ENCODE results near the gene ARVCF.

Gene ARVCF

GRCh38 chr22:19986410-19987341 lies 29.9 kb downstream of the ARVCF start:
- DNase-seq (ENCODE audit: low spot score): peak; percentile 63

GRCh38 chr22:19986011-19986409 lies 30.6 kb downstream of the ARVCF start:
- no peak for DNase-seq (ENCODE audit: low spot score)

DNA sequence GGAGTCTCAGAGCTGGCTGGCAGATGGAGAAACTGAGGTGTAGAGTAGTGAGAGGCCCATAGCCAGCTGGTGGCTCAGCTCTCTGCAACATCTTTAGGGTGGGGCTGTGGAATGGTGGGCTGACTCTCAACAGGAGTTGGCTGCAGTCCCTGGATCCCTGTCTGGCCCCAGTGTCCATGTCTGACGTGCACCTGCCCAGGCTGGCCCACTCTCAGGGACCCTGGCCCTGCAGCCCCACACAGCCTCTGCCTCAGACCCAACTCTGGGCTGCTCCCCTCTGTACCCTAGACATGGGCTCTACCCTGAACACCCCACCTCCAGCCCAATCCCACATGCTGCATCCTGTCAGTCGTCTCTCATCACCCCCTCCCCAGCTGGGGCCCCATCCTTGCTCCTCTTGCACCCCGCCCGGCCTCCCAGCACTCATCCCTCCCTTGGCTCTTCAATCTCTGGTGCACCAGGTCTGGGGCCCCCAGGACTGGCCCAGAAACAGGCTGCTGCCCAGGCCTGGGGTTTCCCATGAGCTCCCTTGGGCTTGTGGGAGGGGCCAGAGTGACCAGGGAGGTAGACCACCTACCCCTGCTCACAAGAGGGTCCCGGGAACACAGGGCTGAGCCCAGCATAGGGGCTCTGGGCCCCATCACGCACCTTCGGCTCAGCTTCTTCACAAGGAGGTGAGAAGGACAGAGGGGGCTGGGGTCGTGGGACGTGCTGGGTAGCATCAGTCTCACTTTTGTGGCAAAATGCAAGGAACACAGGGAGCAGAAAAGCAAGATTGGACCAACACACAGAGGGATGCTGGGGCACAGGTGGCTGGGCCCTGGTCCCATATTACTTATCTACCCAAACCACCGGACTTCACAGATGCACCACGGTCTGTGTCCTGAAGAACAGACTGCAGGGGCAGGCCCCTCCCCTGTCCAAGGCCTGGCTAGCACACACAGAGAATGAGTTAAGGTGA lies 31.5 kb downstream of the ARVCF start:
- no peak for DNase-seq (ENCODE audit: low spot score)

DNA sequence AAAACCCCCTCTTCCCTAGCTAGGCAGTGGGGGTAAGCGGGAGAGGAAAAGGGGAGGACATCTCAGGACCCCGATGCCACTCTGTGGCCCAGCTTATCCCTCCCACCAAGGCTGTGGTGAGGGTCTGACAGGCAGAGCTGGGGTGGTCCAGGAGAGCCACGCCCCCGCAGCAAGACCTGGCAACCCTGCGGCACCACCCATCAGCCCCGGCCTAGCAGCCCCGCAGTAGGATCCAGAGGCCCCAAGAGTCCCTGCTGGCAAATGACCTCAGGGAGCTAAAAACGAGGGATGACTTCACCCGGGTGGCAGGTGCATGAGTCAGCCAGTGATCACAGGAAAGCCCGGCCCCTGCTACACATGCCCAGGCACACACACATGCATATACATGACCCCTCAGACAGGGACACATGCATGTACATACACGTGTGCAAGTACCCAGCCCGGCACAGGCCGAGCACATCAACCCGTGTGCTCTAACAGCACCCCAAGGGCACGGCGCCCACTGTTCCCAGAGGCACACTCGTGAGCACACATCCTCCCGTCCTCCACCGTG lies 32.3 kb downstream of the ARVCF start:
- no peak for DNase-seq (ENCODE audit: low spot score)

DNA sequence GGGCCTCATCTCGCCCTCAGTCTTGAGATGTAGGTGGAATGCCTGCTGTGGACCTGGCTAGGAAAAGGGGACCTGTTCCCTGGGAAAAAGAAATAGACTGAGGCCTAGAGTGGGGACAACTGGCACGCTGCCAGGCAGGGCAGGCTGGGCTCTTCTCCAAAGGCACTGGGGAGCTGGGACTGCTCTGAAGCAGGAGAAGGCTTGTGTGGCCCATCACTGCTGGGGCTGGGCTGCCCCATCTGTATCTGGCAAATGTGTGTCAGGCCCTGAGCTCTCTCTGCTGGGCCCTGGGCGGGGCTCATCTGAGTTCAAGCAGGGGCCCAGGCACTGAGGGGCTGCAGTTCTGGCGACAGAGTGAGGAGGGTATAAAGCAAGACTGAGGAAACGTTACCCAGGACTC lies 32.9 kb downstream of the ARVCF start:
- DNase-seq (ENCODE audit: low spot score): no peak

DNA sequence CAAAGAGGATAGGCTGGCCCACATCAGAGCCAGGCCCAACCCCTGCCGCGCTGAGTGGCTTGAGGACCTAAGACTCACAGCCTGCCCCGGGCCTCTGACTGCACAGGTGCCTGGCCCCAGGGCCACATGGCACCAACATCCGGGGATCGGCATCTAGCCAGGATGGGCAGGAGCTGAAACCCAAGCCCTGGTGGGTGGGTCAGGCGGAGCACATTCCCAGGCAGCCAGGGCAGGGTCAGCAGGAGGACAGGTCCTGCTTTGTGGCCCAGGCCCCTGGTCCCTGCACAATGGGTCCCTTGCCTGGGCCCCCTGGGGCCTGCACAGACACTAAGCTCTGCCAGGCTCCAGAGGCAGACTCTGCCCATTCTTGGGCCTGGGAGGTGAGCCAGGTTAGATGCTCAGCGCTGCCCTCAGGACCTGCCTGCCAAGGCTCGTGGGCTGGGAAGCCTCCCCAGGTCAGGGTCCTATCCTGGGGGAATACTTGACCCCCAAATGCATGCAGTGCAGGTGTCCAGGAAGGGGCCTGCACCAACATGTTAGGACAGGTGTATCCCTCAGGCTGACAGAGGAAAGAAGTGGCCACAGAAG lies 33.5 kb downstream of the ARVCF start:
- no peak for DNase-seq (ENCODE audit: low spot score)

GRCh38 chr22:19981961-19982920 lies 34.4 kb downstream of the ARVCF start:
- DNase-seq (ENCODE audit: low spot score): no peak

- DNase-seq (ENCODE audit: low spot score): no peak
These were observed 35.3 kb downstream of the ARVCF start for GRCh38 chr22:19981171-19981960.

DNA sequence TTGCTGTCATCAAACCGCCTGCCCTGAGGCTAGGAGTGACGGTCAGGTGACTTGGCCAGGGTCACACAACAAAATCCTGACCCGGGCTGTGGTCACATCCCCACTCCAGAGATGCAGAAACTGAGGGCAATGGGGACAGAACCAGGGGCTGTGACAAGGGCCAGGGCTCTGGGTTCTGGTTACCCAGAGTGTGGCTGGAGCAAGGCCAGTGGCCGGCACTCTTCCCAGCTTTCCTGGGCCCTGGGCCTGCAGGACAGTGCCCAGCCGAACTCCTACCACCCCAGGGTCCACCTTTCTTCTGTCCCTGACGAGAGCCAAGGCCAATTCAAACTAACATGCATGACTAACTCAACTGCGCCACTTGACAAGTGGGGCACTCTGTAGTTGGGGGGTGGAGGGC lies 35.9 kb downstream of the ARVCF start:
- no peak for DNase-seq (ENCODE audit: low spot score)

DNA sequence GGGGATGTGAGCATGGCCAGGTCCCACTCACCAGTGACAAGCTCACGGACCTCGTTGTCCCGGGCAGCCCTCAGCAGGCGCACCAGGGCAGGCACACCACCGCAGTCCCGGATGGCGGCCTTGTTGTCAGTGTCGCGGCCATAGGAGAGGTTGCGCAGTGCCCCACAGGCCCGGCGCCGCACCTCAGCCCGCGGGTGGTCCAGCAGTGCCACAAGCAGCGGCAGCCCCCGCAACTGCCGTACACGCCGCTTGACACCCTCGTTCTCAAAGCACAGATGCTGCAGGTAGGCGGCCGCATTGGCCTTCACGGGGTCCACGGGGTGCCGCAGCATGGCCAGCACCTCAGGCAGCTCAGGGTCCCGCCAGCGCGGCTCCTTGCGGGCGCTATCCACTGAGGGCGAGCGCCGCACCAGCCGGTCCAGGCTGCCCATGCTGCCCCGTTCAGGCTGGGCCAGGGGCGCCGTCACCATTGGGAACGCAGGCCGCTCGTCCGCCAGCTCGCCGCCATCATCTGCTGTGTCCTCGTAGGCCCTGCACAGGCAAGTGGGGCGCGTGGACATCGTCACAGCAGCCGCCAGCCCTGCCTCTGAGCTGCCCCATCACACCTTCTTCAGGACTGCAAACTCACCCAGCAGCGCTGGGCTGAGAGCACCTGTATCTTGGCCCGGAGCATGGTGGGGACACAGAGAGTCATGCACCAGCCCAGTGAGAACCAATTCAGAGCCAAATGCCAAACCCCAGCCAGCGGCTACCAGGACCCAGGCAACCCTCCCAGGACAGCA lies 36.7 kb downstream of the ARVCF start:
- DNase-seq (ENCODE audit: low spot score): no peak

DNA sequence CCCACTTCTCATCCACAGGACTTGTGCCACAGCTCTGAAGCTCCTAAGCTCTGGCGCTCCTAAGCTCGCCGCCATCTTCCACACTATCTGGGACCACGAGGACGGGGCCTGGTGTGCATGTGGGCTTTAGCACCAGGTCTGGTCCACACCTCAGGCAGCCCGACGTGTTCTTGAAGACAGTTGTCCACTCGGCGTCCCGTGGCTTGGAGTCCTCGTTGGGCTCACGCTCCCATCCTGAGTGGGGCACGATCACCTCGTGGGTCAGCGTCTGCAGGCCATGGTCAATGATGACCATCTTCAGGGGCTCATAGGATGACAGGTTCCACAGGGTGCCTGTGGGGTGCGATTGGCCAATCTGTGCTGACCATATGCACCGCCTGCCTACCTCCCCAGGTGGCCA lies 37.9 kb downstream of the ARVCF start:
- no peak for DNase-seq (ENCODE audit: low spot score)

- DNase-seq (ENCODE audit: low spot score): no peak
These were observed 39.1 kb downstream of the ARVCF start for GRCh38 chr22:19977296-19978243.

- no peak for DNase-seq (ENCODE audit: low spot score)
These were observed 40.0 kb downstream of the ARVCF start for GRCh38 chr22:19976671-19977070.

GRCh38 chr22:19975707-19976035 lies 41.0 kb downstream of the ARVCF start:
- DNase-seq (ENCODE audit: low spot score): no peak

DNA sequence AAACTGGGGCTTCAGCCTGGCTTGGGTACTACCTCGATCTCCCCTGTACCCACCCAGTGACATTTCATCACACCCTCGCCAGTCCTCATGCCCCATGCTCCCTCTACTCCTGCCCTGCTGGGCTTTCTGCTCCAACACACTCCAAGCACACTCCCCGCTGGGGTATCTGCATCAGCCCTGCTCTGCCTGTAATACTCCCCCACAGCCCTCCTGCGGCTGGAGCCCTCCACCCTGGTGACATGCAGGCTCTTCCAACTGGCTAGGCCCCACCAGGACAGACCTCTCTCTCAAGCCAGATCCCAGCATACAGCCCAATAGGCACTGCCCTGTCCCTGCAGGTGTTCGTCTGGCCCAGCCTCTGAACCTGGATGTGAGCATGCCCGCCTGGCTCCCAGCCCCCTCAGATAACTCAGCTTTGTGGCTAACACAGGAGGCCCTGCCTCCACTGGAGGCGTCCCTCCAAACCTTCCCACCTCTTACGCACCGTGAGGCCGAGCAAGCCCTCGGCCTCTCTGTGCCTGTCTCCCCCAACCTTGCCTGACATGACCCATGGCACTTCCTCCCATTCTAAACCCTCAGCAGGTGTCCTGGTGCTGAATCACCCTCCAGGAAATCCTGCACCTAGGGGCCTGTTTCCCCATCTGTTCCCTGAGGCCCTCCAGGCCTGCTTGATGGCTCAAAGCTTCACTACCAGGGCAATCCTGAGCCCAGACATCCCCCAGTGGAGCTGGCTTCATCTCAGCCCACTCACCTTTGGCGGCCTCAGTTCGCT lies 41.5 kb downstream of the ARVCF start:
- DNase-seq (ENCODE audit: low spot score): no peak

DNA sequence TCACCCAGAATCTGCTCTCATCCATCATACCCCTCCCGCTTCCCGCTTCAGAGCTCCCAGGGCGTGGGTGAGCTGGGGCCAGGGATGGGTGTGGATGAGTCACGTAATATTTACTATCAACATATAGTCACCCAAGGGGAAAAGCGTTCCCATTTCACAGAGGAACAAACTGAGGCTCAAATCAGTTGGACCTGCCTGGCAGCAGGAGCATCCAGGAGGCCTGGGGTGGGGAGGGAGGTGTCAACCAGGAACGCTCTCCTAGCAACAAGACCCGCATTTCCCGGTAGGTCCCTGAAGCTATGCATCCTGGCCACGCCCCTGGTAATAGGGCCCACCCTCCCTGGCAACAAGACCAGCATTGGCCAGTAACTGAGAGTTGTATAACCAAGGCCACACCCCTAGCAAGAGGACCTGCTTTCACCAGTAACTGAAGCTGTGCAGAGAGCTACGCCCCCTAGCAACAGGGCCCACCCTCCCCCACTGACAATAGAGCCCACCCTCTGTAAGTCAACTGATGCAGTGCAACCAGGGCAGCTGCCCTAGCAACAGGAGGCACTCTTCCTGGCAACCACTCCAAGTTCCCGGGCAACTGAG lies 42.3 kb downstream of the ARVCF start:
- peak; percentile 69 for DNase-seq (ENCODE audit: low spot score)

Measured in Ammon's horn (tissue), 1 donor.